IPS-20b (cell line): ENCODE measurements around the gene SLC4A11.

ENCODE experiments used
- H3K27ac ChIP-seq: one replicate; pipeline ENCODE4 v1.5.1; 2013; ENCODE audit warnings: low read length
- H3K27me3 ChIP-seq: 2 replicates; pipeline ENCODE4 v1.6.1; 2013; ENCODE audit warnings: mild to moderate bottlenecking, low read length, inconsistent platforms; ENCODE audit not compliant: insufficient read depth
- H3K36me3 ChIP-seq: 2 replicates; pipeline ENCODE4 v1.6.1; 2013; ENCODE audit warnings: low read depth, mild to moderate bottlenecking, inconsistent platforms, low read length, moderate library complexity; ENCODE audit not compliant: insufficient read depth
- H3K4me1 ChIP-seq: 2 replicates; pipeline ENCODE4 v1.6.1; 2013; ENCODE audit warnings: mild to moderate bottlenecking, control low read depth, inconsistent platforms, low read length, moderate library complexity; ENCODE audit not compliant: insufficient read depth
- H3K4me3 ChIP-seq: 2 replicates; pipeline ENCODE4 v1.5.1; 2013; ENCODE audit warnings: mild to moderate bottlenecking, low read length, inconsistent platforms
- H3K9ac ChIP-seq: 2 replicates; pipeline ENCODE4 v1.6.1; 2013; ENCODE audit warnings: low read depth, mild to moderate bottlenecking, inconsistent platforms, low read length, moderate library complexity
- H3K9me3 ChIP-seq: 2 replicates; pipeline ENCODE4 v1.6.1; 2013; ENCODE audit warnings: mild to moderate bottlenecking, low read depth, low read length, inconsistent platforms; ENCODE audit not compliant: insufficient read depth

The SLC4A11 gene

GRCh38 chr20:3270051-3270450 lies 31.1 kb upstream of the SLC4A11 start:
- Histone ChIP-seq H3K9ac (no peak overlapping the region), H3K4me1 (no peaks in the 10 kb centered on the region), H3K36me3 (no peaks in the 10 kb centered on the region), H3K4me3 (no peak overlapping the region), H3K27me3 (no peaks in the 10 kb centered on the region), H3K9me3 (no peaks in the 10 kb centered on the region), H3K27ac (no peak overlapping the region)

DNA sequence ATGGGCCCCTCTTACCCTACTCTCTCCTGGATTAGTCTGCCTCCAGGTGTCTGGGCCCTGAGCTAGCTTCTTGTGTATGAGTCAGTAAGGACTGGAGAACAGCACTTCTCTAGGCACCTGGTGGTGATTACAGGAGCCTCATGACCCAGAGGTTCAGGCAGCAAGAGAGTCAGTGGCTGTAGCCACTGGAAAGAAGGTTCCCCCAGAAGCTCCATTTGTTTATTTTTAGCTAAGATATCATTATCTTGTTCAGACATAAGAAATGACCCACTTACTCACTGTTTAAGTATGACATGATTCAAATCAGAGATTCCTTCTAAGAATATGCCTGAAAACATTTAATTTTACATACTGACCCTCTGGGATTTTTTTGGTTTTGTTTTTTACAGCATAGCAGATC lies 23.6 kb upstream of the SLC4A11 start:
- H3K9ac ChIP-seq: no peak overlapping the region
- no peaks in the 10 kb centered on the region for H3K27me3 ChIP-seq
- H3K4me3 ChIP-seq: no peak overlapping the region
- H3K27ac ChIP-seq: no peak overlapping the region
- H3K9me3 ChIP-seq: no peaks in the 10 kb centered on the region
- H3K36me3 ChIP-seq: no peaks in the 10 kb centered on the region; the same call in 1 of the 2 replicates
- no peaks in the 10 kb centered on the region for H3K4me1 ChIP-seq

GRCh38 chr20:3258429-3258828 lies 19.4 kb upstream of the SLC4A11 start:
- Histone ChIP-seq H3K27me3 (no peaks in the 10 kb centered on the region), H3K4me1 (no peaks in the 10 kb centered on the region), H3K9ac (no peak overlapping the region), H3K9me3 (no peaks in the 10 kb centered on the region), H3K27ac (no peak overlapping the region), H3K4me3 (no peak overlapping the region), H3K36me3 (peaks cover 13% of the 10 kb centered on the region)

GRCh38 chr20:3255728-3256127 lies 16.7 kb upstream of the SLC4A11 start:
- H3K9me3 ChIP-seq: no peaks in the 10 kb centered on the region
- H3K4me3 ChIP-seq: no peak overlapping the region
- H3K27me3 ChIP-seq: no peaks in the 10 kb centered on the region
- H3K36me3 ChIP-seq: peaks cover 18% of the 10 kb centered on the region
- H3K9ac ChIP-seq: no peak overlapping the region
- no peak overlapping the region for H3K27ac ChIP-seq
- H3K4me1 ChIP-seq: no peaks in the 10 kb centered on the region

- H3K36me3 ChIP-seq: peaks cover 18% of the 10 kb centered on the region; the same call in 1 of the 2 replicates
- no peak overlapping the region for H3K4me3 ChIP-seq
- H3K4me1 ChIP-seq: peaks cover 11% of the 10 kb centered on the region; the same call in 1 of the 2 replicates
- H3K9ac ChIP-seq: no peak overlapping the region
- H3K9me3 ChIP-seq: no peaks in the 10 kb centered on the region
- no peak overlapping the region for H3K27ac ChIP-seq
- peaks cover 36% of the 10 kb centered on the region for H3K27me3 ChIP-seq
Observed at GRCh38 chr20:3251806-3252205, 12.8 kb upstream of the SLC4A11 start.

GRCh38 chr20:3250091-3250504 lies 11.1 kb upstream of the SLC4A11 start:
- H3K27me3 ChIP-seq: peaks cover 40% of the 10 kb centered on the region

GRCh38 chr20:3248993-3249347 lies 10.0 kb upstream of the SLC4A11 start:
- Histone ChIP-seq H3K9ac (no peak overlapping the region), H3K9me3 (no peaks in the 10 kb centered on the region), H3K27ac (no peak overlapping the region), H3K36me3 (peaks cover 5% of the 10 kb centered on the region; the same call in 1 of the 2 replicates), H3K4me3 (peak overlapping the region; percentile 63; the same call in 1 of the 2 replicates), H3K4me1 (peaks cover 11% of the 10 kb centered on the region; the same call in 1 of the 2 replicates), H3K27me3 (peaks cover 49% of the 10 kb centered on the region)

More at GRCh38 chr20:3250091-3250504, 11.1 kb upstream of the SLC4A11 start:
- no peak overlapping the region for H3K9ac ChIP-seq
- peaks cover 11% of the 10 kb centered on the region; the same call in 1 of the 2 replicates for H3K4me1 ChIP-seq
- no peak overlapping the region for H3K27ac ChIP-seq
- H3K36me3 ChIP-seq: peaks cover 9% of the 10 kb centered on the region; the same call in 1 of the 2 replicates
- H3K9me3 ChIP-seq: no peaks in the 10 kb centered on the region
- no peak overlapping the region for H3K4me3 ChIP-seq

GRCh38 chr20:3248167-3248992 lies 9.4 kb upstream of the SLC4A11 start:
- H3K27ac ChIP-seq: no peak overlapping the region
- H3K9ac ChIP-seq: no peak overlapping the region
- H3K9me3 ChIP-seq: no peaks in the 10 kb centered on the region
- peaks cover 11% of the 10 kb centered on the region; the same call in 1 of the 2 replicates for H3K4me1 ChIP-seq
- H3K36me3 ChIP-seq: peaks cover 5% of the 10 kb centered on the region; the same call in 1 of the 2 replicates
- H3K4me3 ChIP-seq: peak overlapping the region; percentile 63; the same call in 1 of the 2 replicates
- peaks cover 49% of the 10 kb centered on the region for H3K27me3 ChIP-seq

- H3K27ac ChIP-seq: no peak overlapping the region
- peaks cover 49% of the 10 kb centered on the region for H3K27me3 ChIP-seq
- no peak overlapping the region for H3K9ac ChIP-seq
- peaks cover 3% of the 10 kb centered on the region; the same call in 1 of the 2 replicates for H3K36me3 ChIP-seq
- no peak overlapping the region for H3K4me3 ChIP-seq
- H3K9me3 ChIP-seq: no peaks in the 10 kb centered on the region
- peaks cover 11% of the 10 kb centered on the region; the same call in 1 of the 2 replicates for H3K4me1 ChIP-seq
Observed at GRCh38 chr20:3247638-3248037, 8.6 kb upstream of the SLC4A11 start.

GRCh38 chr20:3246682-3247081 lies 7.7 kb upstream of the SLC4A11 start:
- H3K9ac ChIP-seq: no peak overlapping the region
- peaks cover 57% of the 10 kb centered on the region for H3K27me3 ChIP-seq
- no peaks in the 10 kb centered on the region for H3K36me3 ChIP-seq
- H3K4me3 ChIP-seq: no peak overlapping the region
- no peak overlapping the region for H3K27ac ChIP-seq
- H3K4me1 ChIP-seq: peaks cover 11% of the 10 kb centered on the region; the same call in 1 of the 2 replicates
- H3K9me3 ChIP-seq: no peaks in the 10 kb centered on the region

GRCh38 chr20:3245711-3246110 lies 6.7 kb upstream of the SLC4A11 start:
- no peak overlapping the region for H3K9ac ChIP-seq
- no peak overlapping the region for H3K4me3 ChIP-seq
- H3K36me3 ChIP-seq: no peaks in the 10 kb centered on the region
- no peaks in the 10 kb centered on the region for H3K9me3 ChIP-seq
- peaks cover 66% of the 10 kb centered on the region for H3K27me3 ChIP-seq
- H3K4me1 ChIP-seq: peaks cover 11% of the 10 kb centered on the region; the same call in 1 of the 2 replicates
- H3K27ac ChIP-seq: no peak overlapping the region

DNA sequence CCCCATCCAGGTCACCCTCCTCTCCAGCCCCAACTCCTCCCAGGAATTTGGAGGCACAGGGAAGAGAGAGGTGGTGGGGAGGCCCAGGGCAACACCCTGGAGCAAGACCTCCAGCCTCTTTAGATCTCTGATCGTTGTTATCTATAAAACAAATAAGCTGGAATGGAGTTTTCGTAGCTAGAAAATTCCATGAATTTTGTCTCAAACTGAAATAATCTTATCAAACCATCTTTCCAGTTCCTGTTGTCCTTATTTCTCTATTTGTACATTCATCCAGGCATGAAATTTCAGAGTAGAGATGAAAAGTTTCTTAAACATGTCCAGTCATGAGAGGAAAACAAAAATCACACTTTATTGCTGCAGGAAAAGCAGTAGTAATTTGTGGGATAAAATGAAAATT lies 6.2 kb upstream of the SLC4A11 start:
- H3K9ac ChIP-seq: no peak overlapping the region
- H3K36me3 ChIP-seq: no peaks in the 10 kb centered on the region
- H3K4me3 ChIP-seq: no peak overlapping the region
- peaks cover 70% of the 10 kb centered on the region for H3K27me3 ChIP-seq
- H3K9me3 ChIP-seq: no peaks in the 10 kb centered on the region
- peaks cover 11% of the 10 kb centered on the region; the same call in 1 of the 2 replicates for H3K4me1 ChIP-seq
- H3K27ac ChIP-seq: no peak overlapping the region
